ENCODE data around the gene IL34. TPM values are rescaled to one million over a fixed set of nuclear protein-coding genes. Genes with fewer than 3 reads are reported as not detected.
A peak's percentile ranks its signal among the peaks of the same experiment; 100 is the strongest.

Gene IL34
- total and polyA plus RNA-seq, 8 donors: 0.45 to 5.9 (median 1.8) TPM; not detected in 2

GRCh38 chr16:70677499-70678120 lies 31.3 kb downstream of the IL34 start:
- DNase-seq: no peak
- intact Hi-C loops (cut with DNase I; ENCODE audit: low total_unique reads): no loop called here
- TF ChIP-seq POLR2AphosphoS5 (IDR thresholded peaks at IDR 0.05) (no peak), EP300 (IDR thresholded peaks at IDR 0.05) (no peak), POLR2A (IDR thresholded peaks at IDR 0.05) (no peak), CTCF (IDR thresholded peaks at IDR 0.05) (no peak)
- Histone ChIP-seq H3K9me3 (no peaks in the 10 kb centered on the region), H3K4me3 (no peak overlapping the region), H3K36me3 (peaks cover 26 to 73% (median 71%) of the 10 kb centered on the region in 4 donors), H3K4me1 (peaks cover 24 to 31% (median 28%) of the 10 kb centered on the region in 4 donors), H3K27me3 (no peaks in the 10 kb centered on the region), H3K27ac (peak overlapping the region in 1 of 5 donors; percentile 29)
- WGBS, 5 donors: 90 to 96% (median 95%) methylated on average over 12 to 15 of the region's 15 CpGs

GRCh38 chr16:70678121-70678897 lies 31.9 kb downstream of the IL34 start:
- no peaks in the 10 kb centered on the region for H3K27me3 ChIP-seq
- no peak overlapping the region for H3K4me3 ChIP-seq
- peak overlapping the region in 2 of 5 donors; percentile 24 to 95 for H3K27ac ChIP-seq
- H3K4me1 ChIP-seq: peaks cover 31 to 38% (median 35%) of the 10 kb centered on the region in 4 donors
- WGBS, 5 donors: 90 to 95% (median 93%) methylated on average over 19 to 22 of the region's 22 CpGs
- DNase-seq: no peak
- intact Hi-C loops (cut with DNase I; ENCODE audit: low total_unique reads): no loop called here
- TF ChIP-seq POLR2AphosphoS5 (IDR thresholded peaks at IDR 0.05) (no peak), CTCF (IDR thresholded peaks at IDR 0.05) (no peak), POLR2A (IDR thresholded peaks at IDR 0.05) (no peak), EP300 (IDR thresholded peaks at IDR 0.05) (no peak)
- H3K9me3 ChIP-seq: no peaks in the 10 kb centered on the region
- H3K36me3 ChIP-seq: peaks cover 26 to 66% (median 64%) of the 10 kb centered on the region in 4 donors

GRCh38 chr16:70678898-70679670 lies 32.7 kb downstream of the IL34 start:
- no peak for DNase-seq
- peak overlapping the region in 2 of 5 donors; percentile 24 to 95 for H3K27ac ChIP-seq
- no peaks in the 10 kb centered on the region for H3K27me3 ChIP-seq
- no peak for TF ChIP-seq POLR2A (IDR thresholded peaks at IDR 0.05)
- TF ChIP-seq CTCF (IDR thresholded peaks at IDR 0.05): no peak
- no peak for TF ChIP-seq EP300 (IDR thresholded peaks at IDR 0.05)
- TF ChIP-seq POLR2AphosphoS5 (IDR thresholded peaks at IDR 0.05): no peak
- intact Hi-C loops (cut with DNase I; ENCODE audit: low total_unique reads): no loop called here
- peaks cover 39 to 46% (median 42%) of the 10 kb centered on the region in 4 donors for H3K4me1 ChIP-seq
- H3K36me3 ChIP-seq: peaks cover 26 to 58% (median 57%) of the 10 kb centered on the region in 4 donors
- 83 to 90% (median 83%) methylated on average over 27 to 31 of the region's 31 CpGs for WGBS, 5 donors
- no peaks in the 10 kb centered on the region for H3K9me3 ChIP-seq
- no peak overlapping the region for H3K4me3 ChIP-seq
